SK-MEL-5 (cell line): ENCODE results near the gene WDR75. TPM values are rescaled to one million over a fixed set of nuclear protein-coding genes. Genes with fewer than 3 reads are reported as not detected.

Experiments
- DNase-seq: peaks from one replicate; pipeline ENCODE4 v3.0.0-alpha.2; 2016; ENCODE audit warnings: low read depth, low spot score
- in situ Hi-C: cut with HindIII; loops from 2 replicates; pipeline ENCODE4 v1.10.0; 2016; ENCODE audit warnings: low sequenced_read_pairs, high pct_unique_total_duplicates, low pct_unique_long_range_greater_than_20kb
- total RNA-seq: library from RNA; depleted of rRNA; stranded (reverse); fragments of >200 nt; shearing (Covaris generic); gene quantifications from 2 replicates; pipeline ENCODE4 v1.2.3, GENCODE V29; 2014

The WDR75 gene
- total RNA-seq, 1 experiment from 2014 or later = 66.9 TPM

GRCh38 chr2:189483571-189483970, 42.3 kb downstream of the WDR75 start:
- no peak for DNase-seq
- in situ Hi-C loops = no loop called here

DNA sequence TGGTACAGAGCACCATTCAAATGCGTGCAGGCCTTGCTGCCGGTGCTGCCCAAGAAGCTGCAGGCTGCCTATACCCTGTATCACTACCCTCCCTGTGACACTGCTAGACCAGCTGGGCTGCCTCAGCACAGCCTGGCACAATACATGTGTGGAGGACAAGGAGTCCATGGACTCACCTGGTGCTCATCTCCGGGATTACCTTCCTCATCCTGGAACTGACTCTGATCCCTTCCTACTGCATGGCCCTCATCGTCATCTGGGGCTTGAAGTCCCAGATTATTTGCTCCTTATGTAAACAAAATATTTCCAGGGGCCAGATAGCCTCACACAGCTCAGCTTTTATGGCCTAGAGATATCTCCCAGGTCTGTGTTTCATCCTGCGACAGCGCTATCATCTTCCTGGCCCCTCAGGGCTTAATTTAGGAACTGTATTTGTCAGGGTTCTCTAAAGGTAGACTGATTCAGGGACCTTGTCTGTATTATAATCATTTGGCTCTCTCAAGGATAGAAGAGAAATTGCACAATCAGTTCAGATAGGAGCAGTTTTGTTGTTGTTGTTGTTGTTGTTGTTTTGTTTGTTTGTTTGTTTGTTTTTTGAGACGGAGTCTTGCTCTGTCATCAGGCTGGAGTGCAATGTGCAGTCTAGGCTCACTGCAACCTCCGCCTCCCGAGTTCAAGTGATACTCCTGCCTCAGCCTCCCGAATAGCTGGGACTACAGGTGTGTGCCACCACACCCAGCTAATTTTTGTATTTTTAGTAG, 42.9 kb downstream of the WDR75 start:
- in situ Hi-C loops = no loop called here
- no peak for DNase-seq

GRCh38 chr2:189485146-189485545, 43.9 kb downstream of the WDR75 start:
- in situ Hi-C loops = no loop called here
- DNase-seq = no peak

DNA sequence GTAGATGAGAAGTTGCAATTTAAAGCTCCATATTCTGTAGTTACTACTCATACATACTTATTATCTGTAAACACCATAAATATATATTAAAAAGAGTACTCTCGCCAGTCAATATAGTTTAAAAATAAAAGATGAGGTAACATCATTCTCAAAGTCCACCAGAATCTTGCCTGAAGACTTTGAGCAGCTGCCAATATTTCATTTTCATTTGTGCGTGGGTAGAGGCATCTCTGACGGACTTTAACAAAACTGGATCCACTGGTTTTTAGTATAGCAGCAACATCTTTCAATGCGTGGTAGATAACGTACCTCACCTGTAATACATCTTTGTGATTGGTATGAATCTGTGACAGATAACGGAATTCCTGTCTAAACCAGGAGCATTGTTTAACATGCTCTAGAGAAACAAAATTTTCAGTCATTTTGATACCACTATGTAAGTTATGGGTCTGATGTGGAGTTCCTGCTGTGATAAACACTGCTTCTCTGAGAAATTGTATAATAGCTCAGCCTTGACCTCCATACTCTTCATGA, 45.0 kb downstream of the WDR75 start:
- no peak for DNase-seq
- in situ Hi-C loops = no loop called here

- no peak for DNase-seq
- in situ Hi-C loops = no loop called here
Measured at GRCh38 chr2:189487283-189488007, 46.2 kb downstream of the WDR75 start.

GRCh38 chr2:189488008-189488310, 46.7 kb downstream of the WDR75 start:
- no peak for DNase-seq
- in situ Hi-C loops = no loop called here

GRCh38 chr2:189492451-189492850, 51.2 kb downstream of the WDR75 start:
- no peak for DNase-seq
- in situ Hi-C loops = no loop called here

- DNase-seq = peak; percentile 25
- in situ Hi-C loops = no loop called here
Measured at GRCh38 chr2:189498205-189498604, 56.9 kb downstream of the WDR75 start.

DNA sequence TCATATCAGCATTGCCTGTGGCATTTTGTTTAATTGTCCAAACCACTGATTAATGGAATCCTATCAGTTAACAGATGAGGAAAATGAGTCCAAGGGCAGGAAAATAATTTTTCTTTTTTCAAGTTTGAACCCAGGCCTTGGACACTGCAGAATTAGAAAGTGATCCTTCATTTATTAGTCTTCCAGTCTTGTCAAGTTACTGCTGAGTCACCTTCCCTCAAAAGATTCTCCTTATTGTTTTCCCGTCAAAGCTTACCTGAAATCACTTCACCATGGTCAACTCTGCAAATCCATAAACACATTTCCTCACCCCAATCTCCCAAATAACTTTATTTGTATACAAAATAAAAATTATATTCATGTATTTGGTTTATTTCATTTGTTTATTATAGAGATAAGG, 57.9 kb downstream of the WDR75 start:
- in situ Hi-C loops = no loop called here
- no peak for DNase-seq

GRCh38 chr2:189500456-189501160, 59.3 kb downstream of the WDR75 start:
- in situ Hi-C loops = no loop called here
- DNase-seq = no peak

GRCh38 chr2:189501487-189501886, 60.2 kb downstream of the WDR75 start:
- no peak for DNase-seq
- in situ Hi-C loops = no loop called here

DNA sequence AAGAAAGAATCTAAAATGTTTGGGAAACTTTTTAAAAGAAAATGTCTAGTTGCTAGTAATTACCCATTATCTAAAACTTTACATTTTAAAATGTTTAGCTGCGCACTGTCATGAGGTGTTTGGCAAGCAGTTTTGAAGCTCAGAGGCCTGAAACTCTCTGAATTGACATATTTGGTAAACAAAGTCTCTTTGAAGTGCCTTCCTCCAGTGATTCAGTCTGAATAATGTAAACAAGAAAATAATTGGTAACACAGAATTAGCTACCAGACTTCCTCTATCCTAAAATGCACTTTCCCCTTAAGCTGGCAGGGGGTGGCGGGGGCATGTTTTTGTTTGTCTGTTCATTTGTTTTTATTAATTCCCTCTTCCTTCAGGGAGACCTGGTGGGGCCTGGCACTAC, 61.4 kb downstream of the WDR75 start:
- no peak for DNase-seq
- in situ Hi-C loops = no loop called here

DNA sequence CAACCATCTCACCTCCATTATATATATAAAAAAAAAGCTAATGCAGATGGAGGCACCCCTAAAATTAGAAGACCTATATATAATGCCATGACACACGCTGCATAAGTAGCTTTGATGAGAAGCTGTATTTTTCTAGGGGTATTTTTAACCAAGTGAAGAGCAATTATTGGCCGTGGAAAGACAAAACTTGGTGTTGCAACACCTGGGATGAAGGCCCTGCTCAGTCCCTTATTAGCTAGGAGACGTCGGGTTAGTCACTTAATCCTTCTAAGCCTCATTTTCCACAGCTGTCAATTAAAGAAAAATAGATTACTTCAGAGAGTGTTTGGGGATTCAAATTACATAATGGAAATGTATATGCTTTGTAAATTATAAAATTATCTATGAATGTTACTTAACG, 63.0 kb downstream of the WDR75 start:
- in situ Hi-C loops = no loop called here
- DNase-seq = no peak

DNA sequence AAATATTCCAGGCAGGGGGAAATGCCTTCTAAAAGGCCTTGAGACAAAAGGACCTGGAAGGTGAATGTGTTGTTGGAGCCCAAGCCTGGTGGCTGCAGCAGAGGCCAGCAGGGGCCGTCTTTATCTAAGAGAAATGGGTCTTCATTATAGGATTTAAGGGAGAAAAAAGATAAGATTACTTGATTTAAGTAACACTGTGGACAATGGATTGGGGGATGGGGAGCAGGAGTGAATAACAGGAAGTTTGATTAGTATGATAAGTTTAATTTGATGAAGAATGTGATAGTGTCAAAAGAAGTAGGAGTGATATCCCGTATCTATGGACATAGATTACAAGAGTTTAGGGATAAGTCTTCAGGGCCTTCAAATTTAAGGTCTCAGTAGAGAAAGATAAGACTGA, 64.2 kb downstream of the WDR75 start:
- in situ Hi-C loops = no loop called here
- DNase-seq = no peak

- no peak for DNase-seq
- in situ Hi-C loops = no loop called here
Measured at GRCh38 chr2:189506514-189506976, 65.3 kb downstream of the WDR75 start.

- peak; percentile 13 for DNase-seq
- in situ Hi-C loops = no loop called here
Measured at GRCh38 chr2:189511210-189511959, 70.1 kb downstream of the WDR75 start.

GRCh38 chr2:189511960-189512319, 70.7 kb downstream of the WDR75 start:
- in situ Hi-C loops = no loop called here
- no peak for DNase-seq

DNA sequence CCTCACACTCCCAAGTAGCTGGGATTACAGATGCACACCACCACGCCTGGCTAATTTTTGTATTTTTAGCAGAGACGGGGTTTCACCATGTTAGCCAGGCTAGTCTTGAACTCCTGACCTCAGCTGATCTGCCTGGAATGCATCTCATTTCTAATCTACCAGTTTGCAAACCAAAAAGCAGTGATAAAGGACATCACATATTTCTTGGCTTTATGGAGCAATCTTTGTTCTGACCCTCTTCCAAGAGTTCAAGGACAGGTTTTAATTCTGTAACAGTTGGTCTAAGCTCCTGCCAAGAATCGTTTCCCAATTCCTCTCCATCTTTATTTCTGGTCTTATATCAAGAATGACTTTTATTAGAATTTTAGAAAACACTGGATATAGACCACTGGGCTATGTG, 71.6 kb downstream of the WDR75 start:
- in situ Hi-C loops = no loop called here
- no peak for DNase-seq
